ENCODE data around the gene TNKS1BP1.

The TNKS1BP1 gene, protein sequence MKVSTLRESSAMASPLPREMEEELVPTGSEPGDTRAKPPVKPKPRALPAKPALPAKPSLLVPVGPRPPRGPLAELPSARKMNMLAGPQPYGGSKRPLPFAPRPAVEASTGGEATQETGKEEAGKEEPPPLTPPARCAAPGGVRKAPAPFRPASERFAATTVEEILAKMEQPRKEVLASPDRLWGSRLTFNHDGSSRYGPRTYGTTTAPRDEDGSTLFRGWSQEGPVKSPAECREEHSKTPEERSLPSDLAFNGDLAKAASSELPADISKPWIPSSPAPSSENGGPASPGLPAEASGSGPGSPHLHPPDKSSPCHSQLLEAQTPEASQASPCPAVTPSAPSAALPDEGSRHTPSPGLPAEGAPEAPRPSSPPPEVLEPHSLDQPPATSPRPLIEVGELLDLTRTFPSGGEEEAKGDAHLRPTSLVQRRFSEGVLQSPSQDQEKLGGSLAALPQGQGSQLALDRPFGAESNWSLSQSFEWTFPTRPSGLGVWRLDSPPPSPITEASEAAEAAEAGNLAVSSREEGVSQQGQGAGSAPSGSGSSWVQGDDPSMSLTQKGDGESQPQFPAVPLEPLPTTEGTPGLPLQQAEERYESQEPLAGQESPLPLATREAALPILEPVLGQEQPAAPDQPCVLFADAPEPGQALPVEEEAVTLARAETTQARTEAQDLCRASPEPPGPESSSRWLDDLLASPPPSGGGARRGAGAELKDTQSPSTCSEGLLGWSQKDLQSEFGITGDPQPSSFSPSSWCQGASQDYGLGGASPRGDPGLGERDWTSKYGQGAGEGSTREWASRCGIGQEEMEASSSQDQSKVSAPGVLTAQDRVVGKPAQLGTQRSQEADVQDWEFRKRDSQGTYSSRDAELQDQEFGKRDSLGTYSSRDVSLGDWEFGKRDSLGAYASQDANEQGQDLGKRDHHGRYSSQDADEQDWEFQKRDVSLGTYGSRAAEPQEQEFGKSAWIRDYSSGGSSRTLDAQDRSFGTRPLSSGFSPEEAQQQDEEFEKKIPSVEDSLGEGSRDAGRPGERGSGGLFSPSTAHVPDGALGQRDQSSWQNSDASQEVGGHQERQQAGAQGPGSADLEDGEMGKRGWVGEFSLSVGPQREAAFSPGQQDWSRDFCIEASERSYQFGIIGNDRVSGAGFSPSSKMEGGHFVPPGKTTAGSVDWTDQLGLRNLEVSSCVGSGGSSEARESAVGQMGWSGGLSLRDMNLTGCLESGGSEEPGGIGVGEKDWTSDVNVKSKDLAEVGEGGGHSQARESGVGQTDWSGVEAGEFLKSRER (N-terminal part only)

DNA sequence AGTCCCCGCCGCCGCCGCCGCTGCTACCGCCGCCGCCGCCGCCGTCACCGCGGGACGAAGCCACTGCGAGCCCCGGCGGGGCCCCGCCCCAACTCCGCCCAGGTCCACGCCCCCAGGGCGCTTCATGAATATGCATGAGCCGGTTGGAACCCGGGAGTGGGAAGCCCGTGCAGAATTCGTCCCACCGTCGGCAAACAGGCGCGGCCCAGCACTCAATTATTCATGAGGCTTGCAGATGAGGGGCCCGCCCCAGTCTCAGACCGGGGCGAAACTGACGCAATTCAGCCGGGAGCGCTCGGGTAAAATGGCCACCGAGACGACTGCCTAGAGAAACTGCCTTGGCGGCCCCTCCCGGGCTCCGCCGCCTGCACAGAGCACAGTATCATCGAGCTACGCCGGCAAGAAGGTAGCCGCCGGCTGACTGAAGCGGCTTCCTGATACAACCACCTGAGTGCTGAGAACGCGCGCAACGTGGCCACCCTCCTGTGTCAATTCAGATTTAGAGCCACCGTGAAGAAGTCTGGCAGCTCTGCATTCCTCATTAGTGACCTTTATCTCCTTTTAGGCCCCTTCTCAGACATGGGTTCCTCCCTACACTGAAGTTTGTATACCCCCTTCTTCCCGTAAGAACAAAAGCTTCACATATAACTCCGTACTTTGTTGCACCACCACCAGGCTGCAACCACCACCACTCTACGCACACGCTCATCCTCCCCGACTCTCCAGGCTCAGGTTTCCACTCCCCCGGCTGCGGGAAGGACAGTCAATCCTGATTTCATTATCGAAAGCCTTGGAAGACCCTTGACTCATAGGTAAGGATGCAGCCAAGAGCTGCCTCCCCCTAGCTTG, at the start of gene TNKS1BP1:
Gene TNKS1BP1, minus strand, starts transcription at position 67 of the 849 bp plus-strand sequence. CDS start 3,067 bp downstream, outside the sequence.
- DNase-seq (ENCODE audit: low read depth) = peak; percentile 86
- peak within 1 kb of the TSS; percentile 85 for H3K4me3 ChIP-seq (ENCODE audit: low read length)
- TF ChIP-seq, protein P1, sequence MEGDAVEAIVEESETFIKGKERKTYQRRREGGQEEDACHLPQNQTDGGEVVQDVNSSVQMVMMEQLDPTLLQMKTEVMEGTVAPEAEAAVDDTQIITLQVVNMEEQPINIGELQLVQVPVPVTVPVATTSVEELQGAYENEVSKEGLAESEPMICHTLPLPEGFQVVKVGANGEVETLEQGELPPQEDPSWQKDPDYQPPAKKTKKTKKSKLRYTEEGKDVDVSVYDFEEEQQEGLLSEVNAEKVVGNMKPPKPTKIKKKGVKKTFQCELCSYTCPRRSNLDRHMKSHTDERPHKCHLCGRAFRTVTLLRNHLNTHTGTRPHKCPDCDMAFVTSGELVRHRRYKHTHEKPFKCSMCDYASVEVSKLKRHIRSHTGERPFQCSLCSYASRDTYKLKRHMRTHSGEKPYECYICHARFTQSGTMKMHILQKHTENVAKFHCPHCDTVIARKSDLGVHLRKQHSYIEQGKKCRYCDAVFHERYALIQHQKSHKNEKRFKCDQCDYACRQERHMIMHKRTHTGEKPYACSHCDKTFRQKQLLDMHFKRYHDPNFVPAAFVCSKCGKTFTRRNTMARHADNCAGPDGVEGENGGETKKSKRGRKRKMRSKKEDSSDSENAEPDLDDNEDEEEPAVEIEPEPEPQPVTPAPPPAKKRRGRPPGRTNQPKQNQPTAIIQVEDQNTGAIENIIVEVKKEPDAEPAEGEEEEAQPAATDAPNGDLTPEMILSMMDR (conservative IDR thresholded peaks at IDR 0.05; ENCODE audit: low read depth, low read length) = no peak

DNA sequence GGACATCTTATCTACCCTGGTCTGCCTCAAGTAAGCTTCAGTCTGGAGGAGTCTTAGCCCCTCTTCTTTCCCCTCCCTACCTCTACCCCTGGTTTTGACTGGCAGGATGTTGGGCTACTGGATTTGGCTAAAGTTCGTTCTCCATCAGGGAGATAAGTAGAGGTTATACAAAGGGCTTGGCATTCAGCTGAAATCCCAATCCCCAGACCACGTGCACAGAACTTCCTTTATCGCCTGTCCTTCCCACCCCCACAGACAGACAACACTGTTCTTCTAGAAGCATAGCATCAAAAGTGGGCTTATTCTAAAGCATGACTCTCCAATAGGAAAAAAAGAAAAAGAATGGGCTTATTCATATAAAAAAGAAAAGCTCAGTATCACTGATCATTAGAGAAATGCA, 48.4 kb upstream of the TNKS1BP1 start:
- no peak for DNase-seq (ENCODE audit: low read depth)
- no peak overlapping the region for H3K4me3 ChIP-seq (ENCODE audit: low read length)
- TF ChIP-seq, protein P1 (conservative IDR thresholded peaks at IDR 0.05; ENCODE audit: low read depth, low read length) = no peak

DNA sequence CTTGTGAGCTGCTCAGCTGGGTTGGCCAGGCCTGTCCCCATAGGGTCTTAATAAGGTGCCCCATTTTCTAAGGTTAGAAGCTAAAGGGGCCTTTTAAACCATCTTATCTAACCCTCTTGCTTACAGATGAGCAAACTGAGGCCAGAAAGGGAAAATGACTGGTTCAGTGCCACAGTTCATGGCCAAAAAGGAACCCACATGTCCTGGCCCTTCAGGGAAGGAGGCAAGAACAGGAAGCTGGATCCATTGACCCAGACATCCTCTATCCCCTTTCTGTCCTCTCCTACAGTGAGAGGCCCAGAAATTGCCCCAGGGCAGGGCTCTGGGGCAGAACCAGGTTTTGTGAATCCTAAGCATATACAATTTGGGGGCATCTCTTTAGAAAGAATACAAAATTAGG, 46.2 kb upstream of the TNKS1BP1 start:
- H3K4me3 ChIP-seq (ENCODE audit: low read length) = no peak overlapping the region
- DNase-seq (ENCODE audit: low read depth) = no peak
- TF ChIP-seq, protein P1 (conservative IDR thresholded peaks at IDR 0.05; ENCODE audit: low read depth, low read length) = no peak

DNA sequence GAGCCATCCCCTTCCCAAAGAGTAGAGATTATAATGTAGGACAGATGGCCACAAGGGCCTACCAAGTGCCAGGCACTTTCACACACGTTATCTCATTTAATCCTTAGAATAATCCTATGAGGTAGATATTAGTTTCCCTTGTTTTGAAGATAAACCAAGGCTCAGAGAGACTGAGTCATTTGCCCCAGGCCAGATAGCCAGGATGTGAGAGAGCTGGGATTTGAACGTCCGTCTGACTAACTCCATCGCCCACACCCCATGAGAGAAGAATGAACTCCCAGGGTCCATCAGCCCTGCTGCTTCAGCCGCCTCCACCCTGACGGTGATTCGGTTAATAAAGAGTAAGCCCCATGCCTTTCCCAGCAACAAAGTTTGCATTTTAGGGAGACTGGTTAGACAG, 45.5 kb upstream of the TNKS1BP1 start:
- DNase-seq (ENCODE audit: low read depth) = no peak
- no peak overlapping the region for H3K4me3 ChIP-seq (ENCODE audit: low read length)
- TF ChIP-seq, protein P1 (conservative IDR thresholded peaks at IDR 0.05; ENCODE audit: low read depth, low read length) = no peak

DNA sequence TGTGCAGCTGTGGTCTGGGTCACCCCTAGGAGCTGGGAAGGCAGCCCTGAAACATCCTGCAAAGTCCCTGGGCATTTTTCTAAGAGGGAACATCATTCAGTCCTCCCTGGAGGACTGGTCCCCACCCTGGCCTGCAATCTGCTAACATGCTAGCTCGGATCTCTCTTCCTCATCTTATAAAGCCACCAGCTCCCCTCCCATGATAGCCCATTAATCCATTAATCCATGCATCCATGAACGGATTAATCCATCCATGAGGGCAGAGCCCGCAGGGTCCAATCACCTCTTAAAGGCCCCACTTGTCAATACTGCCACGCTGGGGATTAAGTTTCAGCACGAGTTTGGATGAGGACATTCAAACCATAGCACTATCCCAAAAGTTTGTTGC, 44.1 kb upstream of the TNKS1BP1 start:
- TF ChIP-seq, protein P1 (conservative IDR thresholded peaks at IDR 0.05; ENCODE audit: low read depth, low read length) = no peak
- no peak overlapping the region for H3K4me3 ChIP-seq (ENCODE audit: low read length)
- DNase-seq (ENCODE audit: low read depth) = no peak
